Endothelial cell of umbilical vein (primary cell): ENCODE results near the gene MN1.

ENCODE experiments used
- EZH2 ChIP-seq: IDR thresholded peaks from 2 replicates; pipeline ENCODE4 v1.6.1; 2012; ENCODE audit warnings: borderline replicate concordance, low read depth, mild to moderate bottlenecking, moderate library complexity, low read length, inconsistent platforms; ENCODE audit not compliant: severe bottlenecking
- MYC ChIP-seq: IDR thresholded peaks from one replicate; pipeline ENCODE4 v1.6.1; 2011; ENCODE audit warnings: mild to moderate bottlenecking, low read depth, low read length
- POLR2A ChIP-seq: IDR thresholded peaks from 2 replicates; pipeline ENCODE4 v1.6.1; 2012; ENCODE audit warnings: low read depth, mild to moderate bottlenecking, control low read depth, low read length
- POLR2AphosphoS5 ChIP-seq: IDR thresholded peaks from 2 replicates; pipeline ENCODE4 v1.6.1; 2012; ENCODE audit warnings: low read depth, mild to moderate bottlenecking, control low read depth, low read length, moderate library complexity; ENCODE audit not compliant: insufficient read depth
- TF ChIP-seq, protein P1 (sequence below), 2 donors: IDR thresholded peaks; 1 replicate in 1 of 2; 2 replicates in 1 of 2; pipeline ENCODE4 v1.5.1; 2011; ENCODE audit warnings: low read length in 2 of 2, mild to moderate bottlenecking in 2 of 2, moderate library complexity in 2 of 2, control low read depth in 1 of 2, inconsistent platforms in 1 of 2, low read depth in 1 of 2; ENCODE audit not compliant: insufficient read depth in 1 of 2; ENCODE audit errors: extremely low read depth in 1 of 2
- TF ChIP-seq, protein P2 (sequence below): IDR thresholded peaks from 2 replicates; pipeline ENCODE4 v1.6.1; 2011; ENCODE audit not compliant: insufficient read depth, insufficient read length

DNA sequence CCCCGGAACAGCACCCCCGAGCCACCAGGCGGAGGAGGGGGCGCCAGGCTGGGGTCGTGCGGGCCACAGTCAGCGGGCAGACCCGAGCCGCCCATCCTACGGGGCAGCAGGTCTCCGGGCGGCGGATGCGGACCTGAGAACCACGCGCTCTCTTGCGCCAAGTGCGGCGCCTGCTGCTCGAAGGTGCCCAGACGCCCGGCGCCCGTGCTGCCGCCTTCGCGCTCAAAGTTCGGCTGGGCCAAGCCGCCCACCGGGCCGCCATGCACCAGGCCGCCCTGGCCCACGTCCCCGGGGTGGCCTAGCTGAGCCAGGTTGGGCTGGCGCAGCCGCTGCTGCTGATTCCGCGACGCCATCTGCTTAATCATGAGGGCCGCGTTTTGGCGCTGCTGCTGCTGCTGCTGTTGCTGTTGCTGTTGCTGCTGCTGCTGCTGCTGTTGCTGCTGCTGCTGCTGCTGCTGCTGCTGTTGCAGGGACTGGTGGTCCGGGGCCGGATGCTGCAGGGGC, 3.0 kb downstream of the MN1 start:
- TF ChIP-seq, protein P1, sequence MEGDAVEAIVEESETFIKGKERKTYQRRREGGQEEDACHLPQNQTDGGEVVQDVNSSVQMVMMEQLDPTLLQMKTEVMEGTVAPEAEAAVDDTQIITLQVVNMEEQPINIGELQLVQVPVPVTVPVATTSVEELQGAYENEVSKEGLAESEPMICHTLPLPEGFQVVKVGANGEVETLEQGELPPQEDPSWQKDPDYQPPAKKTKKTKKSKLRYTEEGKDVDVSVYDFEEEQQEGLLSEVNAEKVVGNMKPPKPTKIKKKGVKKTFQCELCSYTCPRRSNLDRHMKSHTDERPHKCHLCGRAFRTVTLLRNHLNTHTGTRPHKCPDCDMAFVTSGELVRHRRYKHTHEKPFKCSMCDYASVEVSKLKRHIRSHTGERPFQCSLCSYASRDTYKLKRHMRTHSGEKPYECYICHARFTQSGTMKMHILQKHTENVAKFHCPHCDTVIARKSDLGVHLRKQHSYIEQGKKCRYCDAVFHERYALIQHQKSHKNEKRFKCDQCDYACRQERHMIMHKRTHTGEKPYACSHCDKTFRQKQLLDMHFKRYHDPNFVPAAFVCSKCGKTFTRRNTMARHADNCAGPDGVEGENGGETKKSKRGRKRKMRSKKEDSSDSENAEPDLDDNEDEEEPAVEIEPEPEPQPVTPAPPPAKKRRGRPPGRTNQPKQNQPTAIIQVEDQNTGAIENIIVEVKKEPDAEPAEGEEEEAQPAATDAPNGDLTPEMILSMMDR (IDR thresholded peaks at IDR 0.05; ENCODE audit: extremely low read depth in 1 of 2, insufficient read depth in 1 of 2, low read depth in 1 of 2, low read length in 2 of 2), result no peak
- peak; percentile 12 for TF ChIP-seq EZH2
- no peak for TF ChIP-seq POLR2A
- TF ChIP-seq, protein P2, sequence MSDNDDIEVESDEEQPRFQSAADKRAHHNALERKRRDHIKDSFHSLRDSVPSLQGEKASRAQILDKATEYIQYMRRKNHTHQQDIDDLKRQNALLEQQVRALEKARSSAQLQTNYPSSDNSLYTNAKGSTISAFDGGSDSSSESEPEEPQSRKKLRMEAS, result no peak
- TF ChIP-seq POLR2AphosphoS5, result no peak
- TF ChIP-seq MYC, result no peak
